Activated naive CD4-positive, alpha-beta T cell treated with anti-CD3 and anti-CD28 coated beads, Interleukin-2, amount 50 U/mL, for 72 hours (primary cell): ENCODE data around the gene WIZ. TPM values are rescaled to one million over a fixed set of nuclear protein-coding genes. Genes with fewer than 3 reads are reported as not detected.
"Not testable (repeated sequence)": the region's sequence is repeated elsewhere in the genome, so short reads cannot be mapped to it uniquely, and the experiment has no call there.

ENCODE experiments used
- ATAC-seq, 2 donors: fragments of 150-1000 bp; cut with Tn5 transposase; 2 replicates each; pipeline ENCODE4 v1.10.0; 2021; ENCODE audit warnings: mild to moderate bottlenecking in 2 of 2, moderate library complexity in 2 of 2
- DNase-seq, 2 donors: peaks; one replicate each; pipeline ENCODE4 v3.0.0; 2021 to 2022; ENCODE audit warnings: low spot score in 2 of 2
- H3K27ac Mint-ChIP-seq, 2 donors: one replicate each; pipeline ENCODE4 v1.8.0; 2022; ENCODE audit warnings: mild to moderate bottlenecking in 2 of 2, mixed read lengths in 2 of 2
- H3K36me3 Mint-ChIP-seq, 2 donors: one replicate each; pipeline ENCODE4 v1.8.0; 2022; ENCODE audit warnings: mixed read lengths in 2 of 2
- H3K9me3 Mint-ChIP-seq, 2 donors: one replicate each; pipeline ENCODE4 v1.8.0; 2022; ENCODE audit warnings: mixed read lengths in 2 of 2
- total RNA-seq, 2 donors: library from RNA; stranded (reverse); gene quantifications; one replicate each; pipeline ENCODE4 v1.2.3, GENCODE V29; 2022

WIZ gene
- total RNA-seq, 2 donors from 2014 or later, result 18.4 to 19.8 TPM

- DNase-seq, result no peak
- H3K9me3 Mint-ChIP-seq, result no peaks in the 10 kb centered on the region
- peaks cover 15 to 39% of the 10 kb centered on the region in 2 donors for H3K36me3 Mint-ChIP-seq
- peak overlapping the region; percentile 94 to 99 for H3K27ac Mint-ChIP-seq
- ATAC-seq, result no peak
Measured at GRCh38 chr19:15417699-15418098, 32.1 kb downstream of the WIZ start.

GRCh38 chr19:15412832-15413231, 36.9 kb downstream of the WIZ start:
- DNase-seq (no peak), ATAC-seq (no peak)
- Mint-ChIP-seq H3K27ac (peak overlapping the region in 1 of 2 donors; percentile 84), H3K9me3 (no peaks in the 10 kb centered on the region), H3K36me3 (peaks cover under 1 to 18% of the 10 kb centered on the region in 2 donors)

- not testable (repeated sequence) for H3K9me3 Mint-ChIP-seq, ATAC-seq, H3K27ac Mint-ChIP-seq, DNase-seq
- peaks cover 0 to 10% of the 10 kb centered on the region in 2 donors for H3K36me3 Mint-ChIP-seq
Measured at GRCh38 chr19:15411351-15411750, 38.4 kb downstream of the WIZ start.

- DNase-seq (no peak), ATAC-seq (no peak)
- Mint-ChIP-seq H3K27ac (peak overlapping the region; percentile 39 to 87), H3K36me3 (no peaks in the 10 kb centered on the region), H3K9me3 (no peaks in the 10 kb centered on the region)
Measured at GRCh38 chr19:15404780-15405211, 45.0 kb downstream of the WIZ start.

- ATAC-seq (no peak), DNase-seq (no peak)
- Mint-ChIP-seq H3K9me3 (no peaks in the 10 kb centered on the region), H3K27ac (peak overlapping the region; percentile 39 to 87), H3K36me3 (no peaks in the 10 kb centered on the region)
Measured at GRCh38 chr19:15404097-15404779, 45.5 kb downstream of the WIZ start.

GRCh38 chr19:15403151-15403531, 46.6 kb downstream of the WIZ start:
- Mint-ChIP-seq H3K36me3 (peaks cover under 1% of the 10 kb centered on the region in 2 donors), H3K27ac (peak overlapping the region in 1 of 2 donors; percentile 92), H3K9me3 (no peaks in the 10 kb centered on the region)

GRCh38 chr19:15402411-15403150, 47.2 kb downstream of the WIZ start:
- no peak for ATAC-seq
- H3K36me3 Mint-ChIP-seq, result peaks cover 6% of the 10 kb centered on the region in 2 donors
- no peak for DNase-seq
- no peak overlapping the region for H3K27ac Mint-ChIP-seq
- H3K9me3 Mint-ChIP-seq, result no peaks in the 10 kb centered on the region

More at GRCh38 chr19:15403151-15403531, 46.6 kb downstream of the WIZ start:
- no peak for DNase-seq
- ATAC-seq, result no peak

- H3K27ac Mint-ChIP-seq, result no peak overlapping the region
- no peak for ATAC-seq
Measured at GRCh38 chr19:15401397-15401710, 48.4 kb downstream of the WIZ start.

GRCh38 chr19:15400521-15401396, 49.0 kb downstream of the WIZ start:
- DNase-seq, result no peak
- Mint-ChIP-seq H3K27ac (no peak overlapping the region), H3K9me3 (no peaks in the 10 kb centered on the region), H3K36me3 (peaks cover 8 to 23% of the 10 kb centered on the region in 2 donors)
- peak in 1 of 2 donors; percentile 16 for ATAC-seq

More at GRCh38 chr19:15401397-15401710, 48.4 kb downstream of the WIZ start:
- H3K36me3 Mint-ChIP-seq, result peaks cover 8 to 18% of the 10 kb centered on the region in 2 donors
- H3K9me3 Mint-ChIP-seq, result no peaks in the 10 kb centered on the region
- no peak for DNase-seq

- Mint-ChIP-seq H3K9me3 (no peaks in the 10 kb centered on the region), H3K36me3 (peaks cover 8 to 23% of the 10 kb centered on the region in 2 donors), H3K27ac (no peak overlapping the region)
- ATAC-seq (no peak), DNase-seq (no peak)
Measured at GRCh38 chr19:15399635-15400034, 50.1 kb downstream of the WIZ start.

GRCh38 chr19:15399234-15399515, 50.6 kb downstream of the WIZ start:
- no peaks in the 10 kb centered on the region for H3K9me3 Mint-ChIP-seq
- DNase-seq (no peak), ATAC-seq (no peak)
- H3K36me3 Mint-ChIP-seq, result peaks cover 8 to 23% of the 10 kb centered on the region in 2 donors
- H3K27ac Mint-ChIP-seq, result no peak overlapping the region

GRCh38 chr19:15398501-15399233, 51.1 kb downstream of the WIZ start:
- Mint-ChIP-seq H3K27ac (no peak overlapping the region), H3K9me3 (no peaks in the 10 kb centered on the region), H3K36me3 (peaks cover 8 to 23% of the 10 kb centered on the region in 2 donors)
- ATAC-seq, result peak in 1 of 2 donors; percentile 18
- DNase-seq, result no peak

GRCh38 chr19:15397782-15398181, 52.0 kb downstream of the WIZ start:
- no peak for DNase-seq
- H3K36me3 Mint-ChIP-seq, result peaks cover 8 to 23% of the 10 kb centered on the region in 2 donors
- no peak for ATAC-seq
- peak overlapping the region in 1 of 2 donors; percentile 57 for H3K27ac Mint-ChIP-seq
- H3K9me3 Mint-ChIP-seq, result no peaks in the 10 kb centered on the region

- no peaks in the 10 kb centered on the region for H3K9me3 Mint-ChIP-seq
- H3K27ac Mint-ChIP-seq, result peak overlapping the region; percentile 57 to 75
- H3K36me3 Mint-ChIP-seq, result peaks cover 8 to 23% of the 10 kb centered on the region in 2 donors
- ATAC-seq, result no peak
- no peak for DNase-seq
Measured at GRCh38 chr19:15397236-15397635, 52.5 kb downstream of the WIZ start.

GRCh38 chr19:15396436-15396835, 53.3 kb downstream of the WIZ start:
- H3K9me3 Mint-ChIP-seq, result no peaks in the 10 kb centered on the region

GRCh38 chr19:15395251-15395650, 54.5 kb downstream of the WIZ start:
- Mint-ChIP-seq H3K36me3 (peaks cover 8 to 23% of the 10 kb centered on the region in 2 donors), H3K27ac (peak overlapping the region in 1 of 2 donors; percentile 44)
- not testable (repeated sequence) for ATAC-seq, H3K9me3 Mint-ChIP-seq, DNase-seq

More at GRCh38 chr19:15396436-15396835, 53.3 kb downstream of the WIZ start:
- H3K27ac Mint-ChIP-seq, result peak overlapping the region; percentile 57 to 75
- peaks cover 8 to 23% of the 10 kb centered on the region in 2 donors for H3K36me3 Mint-ChIP-seq
- DNase-seq, result no peak
- no peak for ATAC-seq
